ENCODE measurements around the gene TUBGCP5.

DNA sequence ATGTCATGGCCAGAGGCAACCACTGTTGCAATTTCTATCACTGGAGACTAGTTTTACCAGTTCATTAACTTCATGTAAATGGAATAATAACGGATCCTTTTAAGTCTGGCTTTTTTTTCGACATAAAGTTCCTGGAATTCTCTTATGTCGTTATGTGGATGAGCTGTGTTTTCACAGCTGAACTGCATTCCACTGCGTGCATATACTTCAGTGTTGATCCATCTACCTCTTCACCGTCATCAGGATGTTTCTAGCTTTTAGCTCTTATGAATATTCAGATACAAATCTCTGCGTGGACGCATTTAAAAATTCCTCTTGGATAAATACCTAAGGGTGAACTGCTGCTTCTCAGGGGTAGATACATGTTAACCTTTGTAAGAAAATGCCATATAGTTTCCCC is 43.6 kb downstream of the TUBGCP5 start:
- TF ChIP-seq CTCF (IDR thresholded peaks at IDR 0.05; ENCODE audit: low read depth, low read length, poor library complexity, severe bottlenecking) (no peak), EZH2phosphoT487 (IDR thresholded peaks at IDR 0.05; ENCODE audit: borderline replicate concordance, low read length) (no peak)

Measured in DOHH2 (cell line).